NCI-H2081 treated with DMSO at 0.1 percent for 48 hours (cell line): Measurements from ENCODE around the gene CDKN2B-AS1.

ENCODE experiments used
- DNase-seq: peaks from one replicate; lab custom pipeline; 2025; lab: John Stamatoyannopoulos, UW

Gene CDKN2B-AS1

GRCh38 chr9:22118810-22119521 lies 124.4 kb downstream of the CDKN2B-AS1 start:
- DNase-seq = no peak

GRCh38 chr9:22119522-22120158 lies 125.0 kb downstream of the CDKN2B-AS1 start:
- DNase-seq = no peak

- no peak for DNase-seq
Observed at GRCh38 chr9:22120159-22120549, 125.6 kb downstream of the CDKN2B-AS1 start.

GRCh38 chr9:22120595-22120994 lies 126.0 kb downstream of the CDKN2B-AS1 start:
- no peak for DNase-seq

GRCh38 chr9:22124263-22125011 lies 129.8 kb downstream of the CDKN2B-AS1 start:
- no peak for DNase-seq

- no peak for DNase-seq
Observed at GRCh38 chr9:22129133-22129532, 134.5 kb downstream of the CDKN2B-AS1 start.

GRCh38 chr9:22129633-22130032 lies 135.0 kb downstream of the CDKN2B-AS1 start:
- DNase-seq = no peak

GRCh38 chr9:22131817-22132216 lies 137.2 kb downstream of the CDKN2B-AS1 start:
- no peak for DNase-seq

- DNase-seq = no peak
Observed at GRCh38 chr9:22134390-22134789, 139.8 kb downstream of the CDKN2B-AS1 start.

- no peak for DNase-seq
Observed at GRCh38 chr9:22136461-22137096, 142.0 kb downstream of the CDKN2B-AS1 start.

- no peak for DNase-seq
Observed at GRCh38 chr9:22138956-22139660, 144.5 kb downstream of the CDKN2B-AS1 start.

GRCh38 chr9:22141908-22142307 lies 147.3 kb downstream of the CDKN2B-AS1 start:
- DNase-seq = no peak

GRCh38 chr9:22142671-22143070 lies 148.1 kb downstream of the CDKN2B-AS1 start:
- no peak for DNase-seq

GRCh38 chr9:22143799-22144625 lies 149.4 kb downstream of the CDKN2B-AS1 start:
- no peak for DNase-seq

- DNase-seq = no peak
Observed at GRCh38 chr9:22146604-22147003, 152.0 kb downstream of the CDKN2B-AS1 start.

GRCh38 chr9:22147813-22148527 lies 153.4 kb downstream of the CDKN2B-AS1 start:
- no peak for DNase-seq

GRCh38 chr9:22148528-22148875 lies 153.9 kb downstream of the CDKN2B-AS1 start:
- DNase-seq = no peak

GRCh38 chr9:22148876-22149637 lies 154.5 kb downstream of the CDKN2B-AS1 start:
- DNase-seq = no peak

- DNase-seq = no peak
Observed at GRCh38 chr9:22154064-22154463, 159.5 kb downstream of the CDKN2B-AS1 start.

- no peak for DNase-seq
Observed at GRCh38 chr9:22156586-22156985, 162.0 kb downstream of the CDKN2B-AS1 start.
